ENCODE measurements around the gene HSD11B2. TPM values are rescaled to one million over a fixed set of nuclear protein-coding genes. Genes with fewer than 3 reads are reported as not detected.

The HSD11B2 gene
- total and polyA plus RNA-seq, 2 donors (not counting 1 experiment from before 2014, with no cell fraction given): 0.15 TPM; not detected in 1

- Histone ChIP-seq H3K4me3 (replicated peaks in 1 of 4; ENCODE audit: control extremely low read depth in 1 of 4, insufficient read depth in 1 of 4, low read depth in 3 of 4, low read length in 4 of 4) (no peak overlapping the region), H4K20me1 (ENCODE audit: control insufficient read depth, extremely low read depth, insufficient read depth, low read length) (no peaks in the 10 kb centered on the region), H3K36me3 (ENCODE audit: control insufficient read depth, insufficient read depth, low read length) (no peaks in the 10 kb centered on the region), H3K9me3 (ENCODE audit: control insufficient read depth, insufficient read depth, low read depth, low read length) (no peaks in the 10 kb centered on the region), H3K27me3 (ENCODE audit: control insufficient read depth, insufficient read depth, low read length) (peaks cover 2% of the 10 kb centered on the region), H3K27ac (ENCODE audit: insufficient read depth, low read length) (peak overlapping the region; percentile 30), H3K79me2 (ENCODE audit: control insufficient read depth, insufficient read depth, low read length) (no peaks in the 10 kb centered on the region), H3K4me2 (ENCODE audit: extremely low read depth, insufficient read depth, low read length) (no peak overlapping the region), H2AFZ (ENCODE audit: low read length) (no peak overlapping the region), H3K4me1 (ENCODE audit: control insufficient read depth, extremely low read depth, insufficient read depth, low read length) (peaks cover 19% of the 10 kb centered on the region), H3K9ac (ENCODE audit: insufficient read depth, low read length) (no peak overlapping the region)
- TF ChIP-seq CTCF (conservative IDR thresholded peaks at IDR 0.05 in 1 of 2, IDR thresholded peaks at IDR 0.05 in 1 of 2; ENCODE audit: low read depth in 1 of 2, low read length in 2 of 2) (no peak), EZH2 (IDR thresholded peaks at IDR 0.05; ENCODE audit: low read length, missing control alignments) (no peak)
- DNase-seq (ENCODE audit: low read depth in 2 of 2): peak; percentile 70 to 79
These were observed 34.5 kb upstream of the HSD11B2 start for GRCh38 chr16:67396159-67397035.

GRCh38 chr16:67397036-67397801 is 33.7 kb upstream of the HSD11B2 start:
- no peak overlapping the region for H3K4me2 ChIP-seq (ENCODE audit: extremely low read depth, insufficient read depth, low read length)
- no peaks in the 10 kb centered on the region for H3K9me3 ChIP-seq (ENCODE audit: control insufficient read depth, insufficient read depth, low read depth, low read length)
- peak overlapping the region; percentile 7 for H3K9ac ChIP-seq (ENCODE audit: insufficient read depth, low read length)
- H3K4me1 ChIP-seq (ENCODE audit: control insufficient read depth, extremely low read depth, insufficient read depth, low read length): peaks cover 19% of the 10 kb centered on the region
- peaks cover 2% of the 10 kb centered on the region for H3K27me3 ChIP-seq (ENCODE audit: control insufficient read depth, insufficient read depth, low read length)
- H3K79me2 ChIP-seq (ENCODE audit: control insufficient read depth, insufficient read depth, low read length): no peaks in the 10 kb centered on the region
- TF ChIP-seq EZH2 (IDR thresholded peaks at IDR 0.05; ENCODE audit: low read length, missing control alignments) (no peak), CTCF (conservative IDR thresholded peaks at IDR 0.05 in 1 of 2, IDR thresholded peaks at IDR 0.05 in 1 of 2; ENCODE audit: low read depth in 1 of 2, low read length in 2 of 2) (no peak)
- no peaks in the 10 kb centered on the region for H3K36me3 ChIP-seq (ENCODE audit: control insufficient read depth, insufficient read depth, low read length)
- no peaks in the 10 kb centered on the region for H4K20me1 ChIP-seq (ENCODE audit: control insufficient read depth, extremely low read depth, insufficient read depth, low read length)
- no peak overlapping the region for H2AFZ ChIP-seq (ENCODE audit: low read length)
- no peak for DNase-seq (ENCODE audit: low read depth in 2 of 2)
- H3K27ac ChIP-seq (ENCODE audit: insufficient read depth, low read length): peak overlapping the region; percentile 30
- H3K4me3 ChIP-seq (replicated peaks in 1 of 4; ENCODE audit: control extremely low read depth in 1 of 4, insufficient read depth in 1 of 4, low read depth in 3 of 4, low read length in 4 of 4): no peak overlapping the region

DNA sequence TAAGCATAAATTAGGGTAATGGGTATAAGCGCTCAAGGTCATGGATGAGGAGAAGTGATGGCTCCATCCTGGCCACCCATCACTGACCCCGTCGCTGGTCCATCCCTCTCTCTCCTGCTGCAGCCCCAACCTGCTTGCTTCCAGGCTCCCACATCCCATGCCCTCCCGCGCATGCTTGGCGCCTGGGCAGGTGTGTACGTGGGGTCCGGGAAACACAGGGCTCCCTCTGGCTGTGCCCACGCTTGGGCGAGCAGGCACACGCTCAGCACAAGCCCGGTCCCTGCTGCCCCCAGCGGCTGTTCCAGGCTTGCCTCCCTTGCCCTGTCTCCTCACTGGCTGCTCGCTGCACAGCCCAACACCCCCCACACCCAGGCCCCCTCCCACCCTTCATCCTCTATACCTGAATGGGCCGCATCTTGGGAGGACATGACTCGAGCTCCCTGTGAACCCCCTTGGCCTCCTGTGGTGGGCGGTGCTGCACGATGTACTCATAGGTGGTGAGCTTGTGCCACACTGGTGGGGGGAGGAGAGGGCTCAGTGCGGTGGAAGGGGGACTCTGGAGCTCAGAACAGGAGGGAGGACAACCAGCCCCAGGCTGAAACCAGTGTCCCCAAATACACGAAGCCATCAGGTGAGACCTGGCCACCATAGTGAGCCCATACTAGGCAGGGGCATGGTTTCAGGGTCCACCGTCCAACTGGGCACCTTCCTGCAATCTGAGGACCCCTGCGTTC is 32.9 kb upstream of the HSD11B2 start:
- H2AFZ ChIP-seq (ENCODE audit: low read length): no peak overlapping the region
- no peaks in the 10 kb centered on the region for H4K20me1 ChIP-seq (ENCODE audit: control insufficient read depth, extremely low read depth, insufficient read depth, low read length)
- H3K79me2 ChIP-seq (ENCODE audit: control insufficient read depth, insufficient read depth, low read length): no peaks in the 10 kb centered on the region
- H3K27me3 ChIP-seq (ENCODE audit: control insufficient read depth, insufficient read depth, low read length): peaks cover 2% of the 10 kb centered on the region
- no peaks in the 10 kb centered on the region for H3K36me3 ChIP-seq (ENCODE audit: control insufficient read depth, insufficient read depth, low read length)
- H3K4me3 ChIP-seq (replicated peaks in 1 of 4; ENCODE audit: control extremely low read depth in 1 of 4, insufficient read depth in 1 of 4, low read depth in 3 of 4, low read length in 4 of 4): no peak overlapping the region
- no peak overlapping the region for H3K4me2 ChIP-seq (ENCODE audit: extremely low read depth, insufficient read depth, low read length)
- no peak for DNase-seq (ENCODE audit: low read depth in 2 of 2)
- H3K27ac ChIP-seq (ENCODE audit: insufficient read depth, low read length): no peak overlapping the region
- no peaks in the 10 kb centered on the region for H3K9me3 ChIP-seq (ENCODE audit: control insufficient read depth, insufficient read depth, low read depth, low read length)
- peaks cover 14% of the 10 kb centered on the region for H3K4me1 ChIP-seq (ENCODE audit: control insufficient read depth, extremely low read depth, insufficient read depth, low read length)
- TF ChIP-seq EZH2 (IDR thresholded peaks at IDR 0.05; ENCODE audit: low read length, missing control alignments) (no peak), CTCF (conservative IDR thresholded peaks at IDR 0.05 in 1 of 2, IDR thresholded peaks at IDR 0.05 in 1 of 2; ENCODE audit: low read depth in 1 of 2, low read length in 2 of 2) (no peak)
- H3K9ac ChIP-seq (ENCODE audit: insufficient read depth, low read length): no peak overlapping the region

All from fibroblast of lung (primary cell).